Posterior vena cava (tissue), 2 donors: ENCODE results near the gene BNC2. TPM values are rescaled to one million over a fixed set of nuclear protein-coding genes. Genes with fewer than 3 reads are reported as not detected.

Source experiments
- DNase-seq: peaks from one replicate; pipeline ENCODE4 v3.0.0-alpha.2; 2020; ENCODE audit warnings: low spot score
- intact Hi-C, 2 donors: fragments of 100-400 bp; cut with DNase I; formaldehyde crosslinking; loops; one replicate each; pipeline versions ENCODE4 v1.14.1 to v1.14.2; 2022 to 2023
- total RNA-seq, 2 donors: library from RNA; stranded (reverse); fragmentation: NEBNext Ultra II Directional; extraction: Animal tissue kit (Norgen Biotek cat#: 25700); gene quantifications; one replicate each; pipeline ENCODE4 v1.2.1, GENCODE V29; 2021
- donor health status: DM: yes; HTN: yes; CAD: no.
- donor health status: DM: yes; HTN: yes; CAD: no.

Gene BNC2
- total RNA-seq, 2 donors from 2014 or later = 61.2 to 76.0 TPM

DNA sequence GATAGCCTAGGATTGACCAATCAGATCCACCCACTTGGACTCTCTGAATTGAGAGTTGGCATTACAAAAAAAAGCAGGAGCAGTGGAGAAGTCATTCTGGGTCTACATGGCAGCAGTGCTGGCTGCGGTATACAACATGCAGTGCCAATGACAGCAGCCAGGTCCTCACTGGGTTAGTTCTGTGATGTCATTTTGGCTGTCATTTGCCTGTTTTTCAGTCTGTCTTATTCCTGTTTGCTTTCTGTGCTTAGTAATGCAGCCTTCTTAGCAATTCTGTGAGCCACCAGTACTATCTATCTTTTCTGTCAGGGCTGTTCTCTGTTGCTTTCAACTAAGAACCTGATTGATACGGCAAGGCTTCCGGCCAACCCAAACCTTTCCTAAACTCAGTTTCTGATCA, 471.8 kb downstream of the BNC2 start:
- intact Hi-C loops = no loop called here
- DNase-seq = no peak

DNA sequence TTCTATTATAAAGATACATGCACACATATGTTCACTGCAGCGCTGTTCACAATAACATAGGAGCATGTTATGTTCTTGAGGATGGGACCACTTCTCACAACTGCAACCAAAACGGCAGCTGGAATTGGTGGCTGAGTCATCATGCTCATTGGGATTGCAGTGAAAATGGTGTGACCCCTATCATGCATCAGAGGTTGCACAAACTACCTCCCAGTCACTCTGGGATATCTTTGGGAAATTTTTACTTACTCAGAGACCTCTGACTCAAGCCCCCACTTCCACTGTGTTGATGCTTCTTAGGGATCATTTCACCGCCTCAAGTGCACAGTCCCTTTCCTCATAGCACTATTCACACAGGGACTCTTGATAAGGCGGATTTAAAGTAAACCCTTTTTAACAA, 474.1 kb downstream of the BNC2 start:
- intact Hi-C loops = no loop called here
- DNase-seq = no peak

DNA sequence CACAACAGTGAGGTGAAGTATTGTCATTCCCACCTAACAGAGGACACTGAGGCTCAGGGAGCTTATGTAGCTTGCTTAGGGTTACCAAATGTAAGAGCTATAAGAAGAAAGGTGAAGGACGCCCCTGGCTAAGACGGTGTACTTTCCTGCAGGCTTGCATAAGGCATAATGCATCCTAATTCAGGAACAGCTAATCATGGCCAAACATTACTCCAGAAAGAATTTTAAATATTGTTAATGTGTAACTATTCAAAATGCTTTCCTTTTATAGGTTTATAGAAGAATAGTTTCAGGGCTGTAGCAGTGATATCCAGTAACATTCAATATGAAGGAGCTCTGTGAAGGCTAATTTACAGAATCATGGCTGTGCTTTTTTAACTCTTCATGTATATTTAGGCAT, 479.1 kb downstream of the BNC2 start:
- intact Hi-C loops = no loop called here
- no peak for DNase-seq

DNA sequence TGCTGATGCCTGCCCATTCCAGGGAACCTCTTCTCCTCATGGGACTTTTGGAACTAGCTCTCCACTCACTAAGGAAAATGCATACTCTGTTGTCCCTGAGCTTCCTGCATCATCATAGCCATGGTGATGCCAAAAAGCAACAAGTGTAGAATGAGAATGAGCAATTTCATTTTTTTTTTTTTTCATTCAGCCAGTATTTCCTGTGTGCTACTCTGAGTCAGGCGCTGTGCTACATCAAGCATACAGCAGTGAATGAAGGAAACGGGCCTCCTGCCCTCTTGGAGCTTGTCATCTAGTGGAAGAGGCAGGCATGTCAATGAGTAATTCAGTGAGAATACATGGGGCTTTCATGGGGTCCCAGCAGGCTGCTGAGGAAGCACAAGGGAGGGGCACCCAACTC, 483.1 kb downstream of the BNC2 start:
- intact Hi-C loops = no loop called here
- no peak for DNase-seq

DNA sequence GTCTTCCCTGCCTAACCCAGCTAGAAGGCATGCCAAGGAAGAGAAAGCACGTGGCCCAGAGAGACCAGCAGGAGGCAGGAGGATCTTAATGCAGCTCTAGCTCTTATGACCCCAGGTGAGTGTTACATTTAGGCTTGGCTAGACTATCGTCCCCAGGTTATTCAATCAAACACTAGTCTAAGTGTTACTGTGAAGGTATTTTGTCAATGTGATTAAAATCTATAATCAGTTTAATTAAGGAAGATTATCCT, 483.7 kb downstream of the BNC2 start:
- intact Hi-C loops = no loop called here
- no peak for DNase-seq

DNA sequence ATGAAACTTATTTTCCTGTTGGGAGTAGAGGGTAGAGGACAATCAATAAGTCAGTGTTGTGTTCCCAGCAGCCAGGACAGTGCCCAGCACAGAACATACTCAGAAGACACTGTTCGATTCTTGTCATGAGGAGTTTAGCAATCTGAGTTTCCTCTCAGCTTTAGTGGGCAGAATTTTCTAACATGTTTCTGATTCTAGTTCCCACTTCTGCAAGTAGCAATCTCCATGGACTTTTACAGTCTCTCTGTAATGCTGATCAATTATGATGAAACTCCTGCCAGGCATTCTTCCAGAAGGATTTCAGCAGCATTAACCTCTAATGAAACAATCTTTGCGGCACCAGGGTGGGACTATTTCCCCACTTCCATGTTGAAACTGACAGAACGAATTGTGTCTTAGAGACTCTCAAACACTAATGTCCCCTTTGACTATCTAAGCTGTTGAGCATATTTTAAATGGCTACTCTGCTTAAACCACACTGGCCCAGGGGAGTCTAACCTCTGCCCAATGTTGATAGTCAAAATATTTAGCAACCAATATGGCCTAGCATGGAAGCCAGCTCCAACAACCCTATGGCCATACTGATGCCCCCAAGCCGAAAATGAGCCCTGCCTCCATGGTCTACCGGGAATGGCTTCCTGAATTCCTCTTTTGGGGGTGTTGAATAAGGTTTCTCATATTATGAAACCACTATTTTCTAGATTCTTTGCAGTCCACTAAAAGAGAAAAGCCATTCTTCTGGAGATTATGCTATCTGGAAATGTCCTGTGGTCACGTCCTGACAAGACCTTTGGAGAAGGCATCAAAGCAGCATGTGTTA, 484.3 kb downstream of the BNC2 start:
- intact Hi-C loops = no loop called here
- no peak for DNase-seq

DNA sequence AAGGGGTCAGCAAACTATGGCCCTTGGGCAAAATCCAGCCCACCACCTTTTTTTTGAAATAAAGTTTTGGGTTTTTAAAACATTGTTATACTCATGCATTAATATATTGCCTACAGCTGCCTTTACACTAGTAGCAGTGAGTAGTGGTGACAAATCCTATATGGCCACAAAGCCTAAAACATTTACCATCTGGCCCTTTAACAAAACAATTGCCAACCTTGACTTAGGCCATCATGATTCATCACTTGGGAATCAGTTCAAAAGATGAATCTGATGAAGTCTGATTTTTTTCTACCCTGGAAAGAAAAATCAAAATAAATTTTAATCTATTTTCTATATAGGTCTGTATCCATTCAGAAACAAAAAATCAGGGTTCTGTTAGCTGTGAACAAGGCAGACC, 484.9 kb downstream of the BNC2 start:
- no peak for DNase-seq
- intact Hi-C loops = no loop called here

DNA sequence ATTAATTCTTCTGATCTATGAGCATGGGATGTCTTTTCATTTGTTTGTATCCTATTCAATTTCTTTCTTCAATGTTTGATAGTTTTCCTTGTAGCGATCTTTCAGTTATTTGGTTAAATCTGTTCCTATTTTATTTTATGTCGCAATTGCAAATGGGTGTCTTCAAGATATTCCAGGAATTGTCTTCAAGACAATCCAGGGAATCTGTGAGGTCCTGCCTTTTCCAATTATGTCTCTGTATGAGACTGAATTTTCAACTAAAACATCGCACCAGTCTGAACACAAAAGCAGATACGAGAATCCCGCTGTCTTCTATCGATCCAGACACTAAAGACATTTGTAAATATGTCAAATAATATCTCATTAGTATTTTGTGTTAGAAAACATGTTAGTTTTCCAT, 485.5 kb downstream of the BNC2 start:
- no peak for DNase-seq
- intact Hi-C loops = no loop called here

DNA sequence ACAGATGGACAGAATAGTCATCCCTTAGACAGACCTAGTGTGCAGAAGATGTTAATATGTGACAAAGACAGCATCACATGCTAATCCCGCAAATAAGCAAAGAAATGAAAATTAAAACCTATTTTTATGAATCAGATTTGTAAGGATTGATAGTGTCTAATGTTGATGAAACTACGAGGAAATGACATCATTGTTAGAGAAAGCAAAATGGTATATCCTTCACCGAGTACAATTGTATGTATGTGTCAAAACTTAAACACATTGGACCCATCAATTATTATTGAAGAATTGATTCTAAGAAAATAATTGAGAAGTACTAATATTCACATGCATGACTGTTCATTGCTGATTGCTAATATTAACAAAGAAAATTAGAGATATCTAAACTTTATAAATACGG, 493.2 kb downstream of the BNC2 start:
- intact Hi-C loops = no loop called here
- no peak for DNase-seq

DNA sequence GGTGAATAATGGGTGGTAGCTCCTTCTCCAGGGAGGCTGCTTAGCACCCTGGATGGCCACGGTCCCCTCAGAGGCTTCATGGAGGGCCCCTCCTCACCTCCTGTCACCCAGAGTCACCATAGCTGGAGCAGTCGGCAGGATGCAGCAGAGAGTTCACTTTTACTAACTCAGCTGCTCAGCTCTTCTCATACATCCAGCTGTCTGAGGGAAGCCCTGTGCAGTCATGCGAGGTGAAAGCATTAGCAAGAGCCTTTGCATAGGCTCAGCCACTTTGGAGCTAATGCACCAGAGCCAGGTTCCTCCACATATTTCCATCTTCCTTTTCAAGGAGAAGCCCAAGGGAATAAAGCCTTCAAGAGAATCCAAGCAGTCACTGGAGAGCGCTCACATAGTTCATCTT, 499.2 kb downstream of the BNC2 start:
- no peak for DNase-seq
- intact Hi-C loops = no loop called here

DNA sequence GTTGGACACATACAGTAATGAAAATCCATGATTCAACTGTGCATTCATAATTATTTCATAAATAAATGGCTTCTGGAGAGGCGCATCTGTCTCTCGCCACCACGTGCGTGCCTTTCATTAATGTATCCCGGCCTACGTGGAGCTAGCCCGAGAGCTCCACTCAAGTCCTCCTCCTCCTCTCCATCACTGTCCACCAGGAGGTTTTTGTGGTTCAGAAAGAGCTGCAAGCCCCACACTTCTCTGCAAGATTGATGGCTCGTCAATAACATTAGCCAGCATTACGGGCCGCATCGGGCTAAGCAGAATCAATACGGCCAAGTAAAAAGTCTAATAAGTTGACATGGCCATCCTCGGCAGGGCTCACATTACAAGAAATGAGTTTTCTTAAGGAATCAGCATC, 499.8 kb downstream of the BNC2 start:
- no peak for DNase-seq
- intact Hi-C loops = no loop called here

DNA sequence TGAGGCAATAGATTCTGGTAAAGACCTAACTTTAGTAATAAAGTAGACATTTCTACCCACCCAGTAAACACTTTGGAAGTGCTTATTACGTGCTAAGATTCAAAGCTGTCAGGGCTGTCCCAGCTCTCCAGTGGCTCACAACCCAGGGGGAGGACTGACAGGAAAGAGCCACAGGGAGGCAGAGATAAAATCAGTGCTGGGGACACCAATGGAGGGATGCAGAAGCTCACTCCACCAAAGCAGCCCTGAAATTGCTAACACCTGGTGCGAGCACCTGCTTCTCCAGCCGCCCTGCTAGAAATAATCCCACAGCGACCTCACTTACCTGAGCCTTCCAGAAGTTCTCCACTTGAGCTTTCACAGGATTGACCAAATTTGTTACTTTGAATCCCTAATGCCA, 501.0 kb downstream of the BNC2 start:
- DNase-seq = no peak
- intact Hi-C loops = no loop called here

DNA sequence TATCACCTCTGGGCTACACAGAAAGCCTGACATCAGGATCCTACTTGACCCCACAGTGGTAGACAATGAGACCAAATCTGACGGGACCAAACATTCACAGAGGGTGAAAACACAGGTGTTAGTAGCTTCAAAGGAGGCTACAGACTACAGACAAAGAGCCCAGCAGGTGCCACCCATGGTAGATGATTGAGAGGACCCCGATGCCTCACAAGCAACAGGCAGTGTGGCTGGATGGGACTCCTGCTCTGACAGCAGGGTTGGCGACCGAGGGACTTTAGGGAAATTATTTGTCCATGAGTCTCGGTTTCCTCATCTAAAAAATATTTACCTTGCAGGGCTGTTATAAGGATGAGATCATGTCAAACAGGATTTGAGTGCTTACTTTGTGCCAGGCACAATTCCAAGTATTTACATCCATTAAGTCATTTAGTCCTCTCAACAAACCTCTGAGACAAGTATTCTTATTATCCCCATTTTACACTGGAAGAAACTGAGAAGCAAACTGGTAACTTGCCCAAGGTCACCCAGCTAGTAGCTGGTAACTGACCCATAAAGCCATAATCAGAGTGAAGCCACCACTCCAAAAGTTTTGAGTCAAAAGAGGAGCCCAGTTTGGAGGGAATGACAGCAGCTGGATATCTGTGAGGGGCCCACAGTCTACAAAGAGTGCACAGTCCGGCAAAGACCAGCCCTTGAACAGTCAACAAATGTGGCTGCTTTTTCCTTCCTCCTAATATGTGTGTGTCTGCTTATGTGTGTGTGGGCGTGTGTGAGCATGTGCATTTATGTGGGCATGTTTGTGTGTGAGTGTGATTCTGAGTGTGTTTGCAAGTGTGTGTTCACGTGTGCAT, 502.0 kb downstream of the BNC2 start:
- intact Hi-C loops = no loop called here
- DNase-seq = no peak

DNA sequence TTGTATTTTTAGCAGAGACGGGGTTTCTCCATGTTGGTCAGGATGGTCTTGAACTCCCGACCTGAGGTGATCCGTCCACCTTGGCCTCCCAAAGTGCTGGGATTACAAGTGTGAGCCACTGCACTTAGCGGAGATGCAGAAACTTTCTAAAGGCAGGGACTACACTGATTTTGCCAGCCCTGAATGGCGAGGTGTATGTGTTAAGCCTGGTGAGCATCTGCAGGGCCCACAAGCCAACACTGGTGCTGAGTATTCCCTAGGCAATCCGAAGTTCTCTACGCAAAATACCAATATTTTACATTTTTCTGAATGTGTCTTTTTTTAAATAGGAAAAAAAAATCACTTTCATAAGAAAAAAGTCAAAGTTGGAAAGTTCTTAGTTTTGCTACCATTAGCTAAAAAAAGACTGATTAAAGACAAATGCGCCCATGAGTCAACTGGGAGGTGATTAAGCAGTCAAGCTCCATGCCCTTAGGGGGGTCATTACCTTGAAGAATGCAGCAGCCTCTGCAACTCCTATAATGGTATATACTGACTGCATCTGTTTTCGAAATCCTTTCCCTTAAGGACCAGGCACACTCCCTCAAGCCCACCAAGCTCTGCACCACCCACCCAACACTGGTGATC, 502.8 kb downstream of the BNC2 start:
- intact Hi-C loops = no loop called here
- no peak for DNase-seq

DNA sequence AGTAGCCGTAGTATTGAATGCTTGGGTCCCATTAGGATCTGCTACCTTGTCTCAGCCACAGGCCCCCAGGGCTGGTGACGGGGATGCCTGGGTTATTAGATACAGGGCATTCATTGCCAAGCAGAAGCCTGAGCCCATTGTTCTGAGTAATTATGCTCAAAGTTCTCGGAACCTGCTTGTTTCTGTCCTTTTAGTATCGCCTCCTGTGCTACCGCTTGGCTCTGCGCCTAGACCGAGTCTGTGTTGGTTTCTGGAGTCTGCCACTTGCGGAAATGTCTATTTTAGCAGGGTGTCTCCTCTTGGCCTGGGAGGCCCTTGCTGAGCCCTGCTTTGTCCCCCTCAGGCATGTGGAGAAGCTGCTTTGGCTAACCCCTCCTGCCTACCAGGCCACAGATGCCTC, 506.1 kb downstream of the BNC2 start:
- DNase-seq = no peak
- intact Hi-C loops = no loop called here

DNA sequence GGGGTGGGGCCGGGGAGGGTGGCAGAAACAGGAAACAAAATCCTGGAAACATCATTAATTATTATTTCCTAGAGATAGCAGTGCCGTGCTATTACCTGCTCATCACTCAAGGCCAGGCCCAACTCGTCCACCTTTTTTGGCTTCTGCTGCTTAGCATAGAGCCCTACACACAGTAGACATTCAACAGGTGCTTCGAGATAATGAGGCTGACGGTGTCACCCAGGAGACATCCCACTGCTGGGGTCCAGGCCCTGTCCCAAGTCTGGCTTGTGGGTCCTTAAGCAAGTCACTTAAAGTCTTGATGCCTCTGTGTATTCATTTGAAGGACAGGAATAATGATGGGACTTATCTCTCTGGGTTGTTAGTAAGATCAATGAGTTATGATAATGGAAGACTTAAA, 506.6 kb downstream of the BNC2 start:
- DNase-seq = no peak
- intact Hi-C loops = no loop called here

DNA sequence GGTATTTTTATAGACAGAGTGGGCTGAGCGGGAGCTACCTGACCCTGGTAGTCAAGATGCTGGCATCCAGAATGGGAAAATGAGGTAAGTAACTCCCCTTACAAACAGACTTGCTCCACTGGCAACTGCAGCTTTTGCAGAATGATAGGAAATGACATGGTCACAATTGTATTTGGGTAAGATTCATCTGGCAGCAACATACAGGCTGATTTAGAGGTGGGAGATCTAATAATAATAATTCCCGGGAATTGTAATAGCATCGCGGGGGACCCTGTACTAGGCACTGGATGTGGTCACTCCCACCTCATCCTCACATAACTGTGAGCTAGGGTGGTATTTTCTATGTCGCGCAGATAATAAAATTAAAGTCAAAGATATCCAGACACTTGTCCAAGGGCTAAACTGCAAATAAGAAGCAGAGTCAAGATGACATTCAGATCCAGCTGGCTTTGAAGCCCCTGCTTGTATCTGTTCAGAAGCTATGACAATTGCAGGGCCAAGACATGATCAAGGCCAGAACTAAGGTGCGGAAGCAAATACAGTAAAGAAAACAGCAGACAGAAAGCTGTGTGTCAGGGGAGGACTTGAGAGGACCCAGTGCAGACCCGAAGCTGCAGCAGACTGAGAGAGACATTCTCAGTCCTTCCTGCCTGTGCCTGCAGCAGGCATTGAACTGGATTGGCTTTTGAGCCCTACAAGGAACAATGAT, 507.2 kb downstream of the BNC2 start:
- DNase-seq = no peak
- intact Hi-C loops = no loop called here

DNA sequence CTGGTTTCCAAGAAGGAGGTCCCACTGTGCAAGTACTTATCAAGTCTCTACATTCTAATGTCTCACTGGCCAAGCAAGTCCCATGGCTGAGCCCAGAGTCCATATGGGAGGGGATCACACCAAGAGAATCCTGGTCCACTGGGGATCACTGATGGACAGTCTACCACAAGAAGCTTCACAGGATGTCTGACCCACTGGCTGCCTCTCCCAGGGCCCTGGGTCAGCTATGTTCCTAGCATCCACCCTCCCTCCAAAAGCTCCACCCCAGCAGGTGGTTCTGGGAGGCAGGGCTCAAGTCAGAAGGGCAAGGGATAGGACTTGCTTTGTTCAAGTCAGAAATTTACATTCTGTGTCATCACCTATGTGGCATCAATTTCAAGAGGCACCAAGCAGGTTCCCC, 508.5 kb downstream of the BNC2 start:
- no peak for DNase-seq
- intact Hi-C loops = no loop called here

DNA sequence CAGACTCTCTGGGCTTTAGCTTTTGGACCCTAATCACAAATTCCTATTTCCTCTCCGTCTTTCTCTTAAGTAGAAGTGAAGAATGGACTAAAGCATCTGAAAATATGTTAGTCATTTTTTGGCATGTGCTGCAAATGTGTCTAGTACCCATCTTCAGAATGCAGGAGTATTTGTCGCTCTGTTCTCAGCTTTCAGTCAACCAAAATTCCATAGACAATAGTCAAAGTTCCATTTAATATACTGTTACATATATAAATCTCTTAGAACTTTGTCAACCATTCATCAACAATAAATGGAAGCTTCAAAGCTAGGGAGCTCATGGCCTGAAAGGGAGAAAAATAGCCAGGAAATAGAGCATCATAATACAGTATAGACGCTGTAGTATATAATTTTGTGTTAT, 509.4 kb downstream of the BNC2 start:
- intact Hi-C loops = no loop called here
- no peak for DNase-seq

DNA sequence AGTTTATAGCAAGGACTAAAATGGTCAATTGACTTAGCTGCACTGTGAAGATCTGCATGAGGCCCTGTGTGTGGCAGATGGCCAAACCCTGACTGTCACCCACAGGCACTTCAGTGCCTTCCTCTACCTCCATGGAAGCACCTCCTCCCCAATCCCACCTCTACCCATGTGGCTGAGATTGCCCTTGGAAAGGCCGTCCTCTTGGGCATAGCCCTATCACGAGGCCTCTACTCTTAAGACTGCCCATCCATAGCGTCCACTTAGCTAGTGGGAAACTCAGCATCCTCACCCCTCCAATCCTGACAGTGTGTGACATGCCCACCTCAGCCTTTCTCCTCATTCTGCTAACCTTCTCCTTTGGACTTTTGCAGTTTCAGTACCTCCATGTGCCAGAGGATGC, 510.2 kb downstream of the BNC2 start:
- DNase-seq = no peak
- intact Hi-C loops = no loop called here
